HL-60 (cell line): Measurements from ENCODE around the gene TANGO6.

ENCODE experiments used
- CTCF ChIP-seq: IDR thresholded peaks from one replicate; pipeline ENCODE4 v1.5.1; 2011; ENCODE audit warnings: low read length, control low read depth, inconsistent platforms; ENCODE audit not compliant: insufficient read depth
- POLR2AphosphoS5 ChIP-seq: IDR thresholded peaks from 2 replicates; pipeline ENCODE4 v1.6.1; 2012; ENCODE audit warnings: low read depth
- REST ChIP-seq: IDR thresholded peaks from 2 replicates; pipeline ENCODE4 v1.6.1; 2012; ENCODE audit warnings: low read depth; ENCODE audit not compliant: insufficient replicate concordance

- TF ChIP-seq CTCF: no peak
- TF ChIP-seq REST: no peak
- no peak for TF ChIP-seq POLR2AphosphoS5
Observed at GRCh38 chr16:68985855-68986254, 142.5 kb downstream of the TANGO6 start.
